HCT116 (cell line): Measurements from ENCODE around the gene FAM13A. TPM values are rescaled to one million over a fixed set of nuclear protein-coding genes. Genes with fewer than 3 reads are reported as not detected.

ENCODE experiments used
- ATAC-seq: fragments of 200-7000 bp; cut with Tn5 transposase; 2 replicates; pipeline ENCODE4 v1.9.1; 2020; ENCODE audit warnings: mild to moderate bottlenecking, moderate library complexity
- BruUV-seq: library from RNA; stranded (reverse); fragments of 400-500 nt; replicated peaks from 2 replicates; lab custom pipeline; 2021; lab: Mats Ljungman, UMichigan
- CTCF ChIA-PET: fragments of 300-600 bp; sonication (Branson Sonifier 250); formaldehyde crosslinking; loops from one replicate; lab custom pipeline; 2021; ENCODE audit warnings: antibody characterized with exemption; lab: Charles Lee
- POLR2A ChIA-PET: fragments of 300-600, 350-600 bp; sonication (Branson Sonifier 250); formaldehyde crosslinking; loops from one replicate; lab custom pipeline; 2021; ENCODE audit warnings: antibody characterized with exemption; lab: Charles Lee
- RAD21 ChIA-PET, 2 experiments: fragments of 300-600 bp; sonication (Branson Sonifier 250); formaldehyde crosslinking; loops; one replicate each; lab custom pipeline; 2023; ENCODE audit warnings: low total read pairs in 2 of 2; ENCODE audit not compliant: uncharacterized antibody in 2 of 2, unreplicated experiment in 2 of 2, low non-redundant PET in 1 of 2; lab: Charles Lee
- DNase-seq: peaks from one replicate; pipeline ENCODE4 v3.0.0-alpha.2; 2010; ENCODE audit warnings: low read depth, low spot score
- H2AFZ ChIP-seq: fragments of 200-600 bp; shearing (Covaris generic), sonication (generic); 2 replicates; pipeline ENCODE4 v1.6.1; 2017; ENCODE audit warnings: low read depth, mixed run types, mixed read lengths, antibody characterized with exemption, low read length; ENCODE audit not compliant: poor library complexity, severe bottlenecking
- H3K27ac ChIP-seq: 2 replicates; pipeline ENCODE4 v1.5.1; 2012; ENCODE audit warnings: low read depth, low read length
- H3K27me3 ChIP-seq: fragments of 200-600 bp; sonication (generic); 2 replicates; pipeline ENCODE4 v1.6.1; 2016; ENCODE audit warnings: mixed run types, low read length, mixed read lengths; ENCODE audit not compliant: insufficient read depth
- H3K36me3 ChIP-seq, 2 experiments: fragments of 200-500 bp in 1 of 2; fragments of 200-600 bp in 1 of 2; sonication (Bioruptor generic) in 1 of 2; sonication (generic) in 1 of 2; 2 replicates each; pipeline versions ENCODE4 v1.5.1 to v1.6.1; 2014 to 2016; ENCODE audit warnings: low read length in 2 of 2, inconsistent platforms in 1 of 2, mixed read lengths in 1 of 2, mixed run types in 1 of 2; ENCODE audit not compliant: insufficient read depth in 2 of 2, control insufficient read depth in 1 of 2
- H3K4me1 ChIP-seq, 2 experiments: fragments of 200-600 bp in 1 of 2; sonication (generic) in 1 of 2; 2 replicates each; pipeline versions ENCODE4 v1.5.1 to v1.6.1; 2012 to 2017; ENCODE audit warnings: low read length in 2 of 2, inconsistent platforms in 1 of 2, mild to moderate bottlenecking in 1 of 2, mixed read lengths in 1 of 2, mixed run types in 1 of 2, moderate library complexity in 1 of 2; ENCODE audit not compliant: insufficient read depth in 2 of 2, control insufficient read depth in 1 of 2
- H3K4me2 ChIP-seq: fragments of 200-600 bp; sonication (generic); 2 replicates; pipeline ENCODE4 v1.6.1; 2017; ENCODE audit warnings: mixed run types, low read length, mixed read lengths
- H3K4me3 ChIP-seq, 2 experiments: fragments of 200-600 bp in 1 of 2; sonication (generic) in 1 of 2; replicated peaks in 1 of 2; 2 replicates each; pipeline ENCODE4 v1.5.1; 2011 to 2016; ENCODE audit warnings: low read length in 2 of 2, control low read depth in 1 of 2, low read depth in 1 of 2, mild to moderate bottlenecking in 1 of 2, mixed read lengths in 1 of 2, mixed run types in 1 of 2
- H3K79me2 ChIP-seq: fragments of 200-600 bp; sonication (generic); 2 replicates; pipeline ENCODE4 v1.6.1; 2017; ENCODE audit warnings: mild to moderate bottlenecking, mixed run types, low read length, moderate library complexity, mixed read lengths; ENCODE audit not compliant: insufficient read depth
- H3K9ac ChIP-seq: fragments of 200-600 bp; sonication (generic); 2 replicates; pipeline ENCODE4 v1.6.1; 2016; ENCODE audit warnings: low read length, mixed read lengths
- H3K9me2 ChIP-seq: fragments of 200-600 bp; sonication (generic), shearing (Covaris generic); 2 replicates; pipeline ENCODE4 v1.6.1; 2017; ENCODE audit warnings: mixed run types, mild to moderate bottlenecking, moderate library complexity; ENCODE audit not compliant: insufficient read depth
- H3K9me3 ChIP-seq, 2 experiments: fragments of 200-500 bp in 1 of 2; fragments of 200-600 bp in 1 of 2; sonication (Bioruptor generic) in 1 of 2; sonication (generic) in 1 of 2; 2 replicates each; pipeline ENCODE4 v1.6.1; 2014 to 2017; ENCODE audit warnings: low read length in 2 of 2, mixed read lengths in 2 of 2, inconsistent platforms in 1 of 2, low read depth in 1 of 2, mild to moderate bottlenecking in 1 of 2, mixed run types in 1 of 2, moderate library complexity in 1 of 2; ENCODE audit not compliant: control insufficient read depth in 1 of 2, insufficient read depth in 1 of 2
- H4K20me1 ChIP-seq: fragments of 200-600 bp; sonication (generic), shearing (Covaris generic); 2 replicates; pipeline ENCODE4 v1.6.1; 2017; ENCODE audit warnings: mixed run types, mild to moderate bottlenecking, moderate library complexity; ENCODE audit not compliant: insufficient read depth
- CEBPB ChIP-seq: IDR thresholded peaks from 2 replicates; pipeline ENCODE4 v1.6.1; 2012; ENCODE audit warnings: low read depth
- CTCF ChIP-seq, 3 experiments: fragments of 200-600 bp in 1 of 3; sonication (generic) in 1 of 3; IDR thresholded peaks in 2 of 3; conservative IDR thresholded peaks in 1 of 3; 2 replicates each; pipeline ENCODE4 v1.5.1; 2012 to 2017; ENCODE audit warnings: low read depth in 2 of 3, low read length in 2 of 3, antibody characterized with exemption in 1 of 3, borderline replicate concordance in 1 of 3, control low read depth in 1 of 3, mild to moderate bottlenecking in 1 of 3, mixed read lengths in 1 of 3, mixed run types in 1 of 3, moderate library complexity in 1 of 3; ENCODE audit not compliant: insufficient read depth in 1 of 3
- EGR1 ChIP-seq: IDR thresholded peaks from 2 replicates; pipeline ENCODE4 v1.6.1; 2012; ENCODE audit warnings: low read depth
- EZH2phosphoT487 ChIP-seq: fragments of 200-600 bp; IDR thresholded peaks from 2 replicates; pipeline ENCODE4 v1.6.1; 2018; ENCODE audit warnings: antibody characterized with exemption, borderline replicate concordance
- FOSL1 ChIP-seq: IDR thresholded peaks from 2 replicates; pipeline ENCODE4 v1.6.1; 2012; ENCODE audit warnings: low read depth
- POLR2A ChIP-seq: IDR thresholded peaks from 2 replicates; pipeline ENCODE4 v1.7.0; 2011; ENCODE audit warnings: borderline replicate concordance; ENCODE audit not compliant: insufficient read depth, insufficient read length; ENCODE audit errors: extremely low read depth
- SIN3A ChIP-seq: IDR thresholded peaks from 2 replicates; pipeline ENCODE4 v1.6.1; 2012; ENCODE audit warnings: low read depth
- SP1 ChIP-seq: IDR thresholded peaks from 2 replicates; pipeline ENCODE4 v1.6.1; 2012; ENCODE audit warnings: low read depth
- SRF ChIP-seq: IDR thresholded peaks from 2 replicates; pipeline ENCODE4 v1.6.1; 2012; ENCODE audit warnings: low read depth
- TCF7L2 ChIP-seq: IDR thresholded peaks from 2 replicates; pipeline ENCODE4 v1.7.0; 2011; ENCODE audit warnings: borderline replicate concordance, inconsistent platforms; ENCODE audit not compliant: insufficient read depth, insufficient read length; ENCODE audit errors: extremely low read depth
- ZBTB33 ChIP-seq: IDR thresholded peaks from 2 replicates; pipeline ENCODE4 v1.6.1; 2011; ENCODE audit warnings: mild to moderate bottlenecking, low read length, moderate library complexity; ENCODE audit not compliant: insufficient replicate concordance; ENCODE audit errors: extremely low read depth
- ZFX ChIP-seq: fragments of 450-650 bp; IDR thresholded peaks from 2 replicates; pipeline ENCODE4 v1.6.1; 2017
- ZNF274 ChIP-seq: fragments of 200-500 bp; sonication (Bioruptor generic); IDR thresholded peaks from 2 replicates; pipeline ENCODE4 v1.6.1; 2014; ENCODE audit warnings: mild to moderate bottlenecking, low read depth, low read length, inconsistent platforms
- intact Hi-C: fragments of 100-400 bp; cut with micrococcal nuclease; formaldehyde crosslinking; loops from 2 replicates; pipeline ENCODE4 v1.10.0; 2022
- total RNA-seq: library from RNA; stranded (reverse); gene quantifications from one replicate; pipeline ENCODE4 v1.2.1, GENCODE V29; 2021; ENCODE audit not compliant: unreplicated experiment
- TF ChIP-seq, protein P1 (sequence below): IDR thresholded peaks from 2 replicates; pipeline ENCODE4 v1.6.1; 2012
- TF ChIP-seq, protein P2 (sequence below): IDR thresholded peaks from 2 replicates; pipeline ENCODE4 v1.6.1; 2012; ENCODE audit warnings: low read depth

The FAM13A gene
- total RNA-seq, 1 experiment from 2014 or later: 17.2 TPM

- intact Hi-C loops: no loop called here
- RAD21 ChIA-PET: no interaction called here
- no peak for DNase-seq
- BruUV-seq: no TSS peak
- no peak overlapping the region for H3K4me3 ChIP-seq
- H3K27ac ChIP-seq: no peak overlapping the region
- H3K79me2 ChIP-seq: no peaks in the 10 kb centered on the region
- H3K9ac ChIP-seq: no peak overlapping the region
- TF ChIP-seq CEBPB (no peak), SP1 (no peak), SIN3A (no peak), CTCF (IDR thresholded peaks at IDR 0.05 in 2 of 3, conservative IDR thresholded peaks at IDR 0.05 in 1 of 3; ENCODE audit: borderline replicate concordance in 1 of 3, insufficient read depth in 1 of 3, low read depth in 2 of 3, low read length in 2 of 3) (no peak), FOSL1 (no peak), TCF7L2 (no peak), EZH2phosphoT487 (no peak), ZNF274 (no peak), SRF (no peak), POLR2A (no peak), ZBTB33 (no peak), EGR1 (no peak), ZFX (no peak)
- TF ChIP-seq, protein P1, sequence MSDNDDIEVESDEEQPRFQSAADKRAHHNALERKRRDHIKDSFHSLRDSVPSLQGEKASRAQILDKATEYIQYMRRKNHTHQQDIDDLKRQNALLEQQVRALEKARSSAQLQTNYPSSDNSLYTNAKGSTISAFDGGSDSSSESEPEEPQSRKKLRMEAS: no peak
- TF ChIP-seq, protein P2, sequence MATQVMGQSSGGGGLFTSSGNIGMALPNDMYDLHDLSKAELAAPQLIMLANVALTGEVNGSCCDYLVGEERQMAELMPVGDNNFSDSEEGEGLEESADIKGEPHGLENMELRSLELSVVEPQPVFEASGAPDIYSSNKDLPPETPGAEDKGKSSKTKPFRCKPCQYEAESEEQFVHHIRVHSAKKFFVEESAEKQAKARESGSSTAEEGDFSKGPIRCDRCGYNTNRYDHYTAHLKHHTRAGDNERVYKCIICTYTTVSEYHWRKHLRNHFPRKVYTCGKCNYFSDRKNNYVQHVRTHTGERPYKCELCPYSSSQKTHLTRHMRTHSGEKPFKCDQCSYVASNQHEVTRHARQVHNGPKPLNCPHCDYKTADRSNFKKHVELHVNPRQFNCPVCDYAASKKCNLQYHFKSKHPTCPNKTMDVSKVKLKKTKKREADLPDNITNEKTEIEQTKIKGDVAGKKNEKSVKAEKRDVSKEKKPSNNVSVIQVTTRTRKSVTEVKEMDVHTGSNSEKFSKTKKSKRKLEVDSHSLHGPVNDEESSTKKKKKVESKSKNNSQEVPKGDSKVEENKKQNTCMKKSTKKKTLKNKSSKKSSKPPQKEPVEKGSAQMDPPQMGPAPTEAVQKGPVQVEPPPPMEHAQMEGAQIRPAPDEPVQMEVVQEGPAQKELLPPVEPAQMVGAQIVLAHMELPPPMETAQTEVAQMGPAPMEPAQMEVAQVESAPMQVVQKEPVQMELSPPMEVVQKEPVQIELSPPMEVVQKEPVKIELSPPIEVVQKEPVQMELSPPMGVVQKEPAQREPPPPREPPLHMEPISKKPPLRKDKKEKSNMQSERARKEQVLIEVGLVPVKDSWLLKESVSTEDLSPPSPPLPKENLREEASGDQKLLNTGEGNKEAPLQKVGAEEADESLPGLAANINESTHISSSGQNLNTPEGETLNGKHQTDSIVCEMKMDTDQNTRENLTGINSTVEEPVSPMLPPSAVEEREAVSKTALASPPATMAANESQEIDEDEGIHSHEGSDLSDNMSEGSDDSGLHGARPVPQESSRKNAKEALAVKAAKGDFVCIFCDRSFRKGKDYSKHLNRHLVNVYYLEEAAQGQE: no peak
- 0 out of 2 replicates have a peak, but pooled peaks cover 3% of the 10 kb centered on the region for H4K20me1 ChIP-seq
- no peaks in the 10 kb centered on the region for H3K9me3 ChIP-seq
- CTCF ChIA-PET: no interaction called here
- no peak overlapping the region for H2AFZ ChIP-seq
- H3K36me3 ChIP-seq: no peaks in the 10 kb centered on the region
- POLR2A ChIA-PET: no interaction called here
- no peak overlapping the region for H3K4me2 ChIP-seq
- no peak for ATAC-seq
- H3K4me1 ChIP-seq: no peaks in the 10 kb centered on the region
- H3K9me2 ChIP-seq: no peaks in the 10 kb centered on the region
- H3K27me3 ChIP-seq: no peaks in the 10 kb centered on the region
Measured at GRCh38 chr4:88940506-88940905, 116.5 kb downstream of the FAM13A start.
